HG02610 (cell line): ENCODE measurements around the gene CRACDL.

Source experiments
- ATAC-seq: cut with Tn5 transposase; IDR thresholded peaks from one replicate; pipeline ENCODE4 v1.9.1; 2021; ENCODE audit warnings: mild to moderate bottlenecking, moderate library complexity; ENCODE audit not compliant: unreplicated experiment

The CRACDL gene

GRCh38 chr2:98782570-98782969, 153.5 kb downstream of the CRACDL start:
- ATAC-seq: no peak

- ATAC-seq: no peak
These were observed 154.2 kb downstream of the CRACDL start for GRCh38 chr2:98781822-98782221.

- ATAC-seq: no peak
These were observed 157.1 kb downstream of the CRACDL start for GRCh38 chr2:98778741-98779483.

- no peak for ATAC-seq
These were observed 157.9 kb downstream of the CRACDL start for GRCh38 chr2:98778151-98778550.

DNA sequence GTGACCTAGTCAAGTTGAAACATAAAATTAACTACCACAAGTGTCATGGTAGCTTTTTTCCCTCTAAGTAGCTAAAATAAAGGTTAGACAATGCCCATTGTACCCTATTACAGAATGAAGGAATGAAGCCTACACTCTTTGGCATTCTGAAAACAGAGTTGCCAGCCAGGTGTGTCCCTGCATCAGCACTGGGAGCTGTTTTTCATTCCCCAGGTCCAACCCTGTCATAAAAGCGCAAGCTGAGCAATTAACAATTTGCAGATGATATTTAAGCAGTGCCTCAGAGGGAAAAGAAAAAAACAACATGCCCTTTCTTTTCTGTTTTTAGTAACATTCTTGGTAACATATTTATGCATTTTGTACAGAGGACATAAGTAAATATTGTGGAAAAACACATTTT, 158.3 kb downstream of the CRACDL start:
- no peak for ATAC-seq

- ATAC-seq: no peak
These were observed 158.9 kb downstream of the CRACDL start for GRCh38 chr2:98777076-98777475.

DNA sequence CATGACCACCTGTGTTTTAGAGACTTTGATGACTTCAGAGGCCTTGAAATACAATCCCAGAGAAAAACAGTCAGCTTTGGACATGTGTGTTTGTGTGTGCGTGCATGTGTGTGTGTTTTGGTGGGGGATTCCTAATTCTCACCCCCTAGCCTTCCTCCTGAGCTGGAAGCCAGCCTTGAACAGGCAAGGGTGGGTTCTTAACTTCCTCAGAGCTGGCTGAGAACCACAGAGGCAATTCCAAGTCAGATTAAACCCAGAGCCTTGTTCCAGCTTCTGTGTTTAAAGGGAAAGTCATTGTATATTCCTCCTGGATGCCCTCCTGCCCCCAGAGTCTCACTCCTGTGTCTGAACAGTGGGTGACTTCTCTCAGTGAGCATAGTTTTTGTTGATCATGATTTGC, 159.9 kb downstream of the CRACDL start:
- ATAC-seq: no peak

GRCh38 chr2:98775146-98775986, 160.7 kb downstream of the CRACDL start:
- ATAC-seq: no peak

DNA sequence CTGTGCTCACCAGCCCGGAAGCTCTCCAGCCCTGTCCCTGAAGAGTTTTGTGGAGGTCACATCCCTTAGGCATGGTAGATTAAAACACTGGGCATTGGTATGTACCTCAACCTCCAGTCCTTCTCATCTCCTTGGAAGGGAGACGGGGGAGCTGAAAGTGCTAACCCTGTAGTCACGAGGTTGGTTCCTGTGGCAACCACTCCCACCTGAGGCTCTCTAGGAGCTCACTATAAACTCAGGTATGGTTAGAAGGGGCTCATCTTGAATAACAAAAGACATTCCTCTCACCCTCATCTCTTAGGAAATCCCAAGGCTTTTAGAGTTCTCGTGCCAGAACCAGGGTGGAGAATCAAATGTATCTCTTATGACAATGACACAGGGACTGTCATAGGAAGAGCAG, 162.1 kb downstream of the CRACDL start:
- no peak for ATAC-seq

DNA sequence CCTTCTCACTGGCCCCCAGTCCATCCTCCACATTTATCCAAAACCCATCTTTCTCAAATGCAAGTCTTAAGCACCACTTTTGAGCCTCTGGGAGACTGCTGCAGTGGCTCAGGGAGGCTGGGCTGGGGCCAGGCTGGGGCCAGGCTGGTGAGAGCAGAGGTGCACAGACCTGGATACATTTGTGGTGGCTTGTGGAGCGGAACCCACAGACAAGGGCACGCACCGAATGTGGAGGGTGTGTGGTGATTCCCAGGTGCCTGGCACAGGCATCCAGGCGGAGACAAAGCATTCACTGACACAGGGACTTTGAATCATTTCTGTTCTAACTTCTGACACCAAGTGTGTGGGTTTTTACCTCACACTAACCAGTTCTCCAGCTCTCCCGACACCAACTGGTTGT, 162.9 kb downstream of the CRACDL start:
- ATAC-seq: no peak

DNA sequence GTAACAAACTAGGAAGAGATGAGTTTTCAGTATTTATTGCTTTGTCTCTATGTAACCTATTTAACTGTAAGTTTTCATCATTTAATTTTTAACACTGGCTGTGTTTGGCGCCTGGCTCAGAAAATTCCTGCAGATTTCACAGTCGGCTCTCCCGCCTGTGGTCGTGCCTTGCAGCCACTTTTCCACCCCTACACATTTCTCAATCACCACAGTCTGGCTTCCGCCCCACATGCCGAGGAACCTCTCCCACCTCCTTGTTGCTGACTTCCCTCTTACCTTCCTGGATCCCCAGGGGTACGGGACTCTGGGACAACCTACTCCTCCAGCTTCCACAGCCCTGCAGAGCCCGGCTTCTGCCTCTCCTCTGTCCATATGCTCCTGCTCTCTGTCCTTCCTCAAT, 163.5 kb downstream of the CRACDL start:
- ATAC-seq: no peak

DNA sequence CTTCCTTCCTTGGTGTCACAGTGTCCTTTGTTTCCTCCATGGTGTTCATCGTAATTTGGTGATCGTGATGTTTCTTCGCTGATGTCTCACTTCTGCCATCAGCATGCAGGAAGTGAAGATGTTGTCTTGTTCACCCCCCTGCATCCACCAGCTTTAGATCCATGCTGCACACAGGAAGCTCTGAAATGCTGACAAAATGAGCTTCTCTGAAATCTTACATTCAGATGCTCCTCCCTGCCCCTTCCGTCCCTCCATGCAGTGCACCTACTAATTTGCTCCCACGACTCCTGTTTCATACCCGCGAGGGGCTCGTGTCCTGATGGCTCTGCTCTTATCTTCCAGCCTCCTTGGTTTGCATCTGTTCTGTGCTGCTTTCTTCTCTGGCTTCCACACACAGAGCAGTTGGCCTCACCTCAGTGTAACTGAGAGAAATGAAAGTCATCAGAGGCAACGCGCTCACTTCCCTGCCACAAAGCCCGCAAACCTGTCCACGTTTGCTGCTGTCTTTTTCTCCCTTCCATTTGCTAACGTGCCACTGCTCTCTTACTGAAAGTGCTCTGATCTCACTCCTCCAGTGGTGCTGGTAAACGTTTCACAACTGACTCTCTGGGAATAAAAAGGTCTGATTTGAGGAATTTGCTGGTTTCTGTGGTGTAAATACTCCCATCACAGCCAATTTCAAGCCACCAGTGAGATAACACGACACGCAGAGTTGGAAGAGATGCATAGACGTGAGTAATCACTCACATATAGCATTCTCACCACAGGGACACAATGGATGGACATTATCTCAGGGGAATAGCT, 164.1 kb downstream of the CRACDL start:
- ATAC-seq: no peak

- no peak for ATAC-seq
These were observed 164.8 kb downstream of the CRACDL start for GRCh38 chr2:98771264-98771663.

- ATAC-seq: no peak
These were observed 166.2 kb downstream of the CRACDL start for GRCh38 chr2:98769784-98770183.

- no peak for ATAC-seq
These were observed 166.9 kb downstream of the CRACDL start for GRCh38 chr2:98769114-98769476.

DNA sequence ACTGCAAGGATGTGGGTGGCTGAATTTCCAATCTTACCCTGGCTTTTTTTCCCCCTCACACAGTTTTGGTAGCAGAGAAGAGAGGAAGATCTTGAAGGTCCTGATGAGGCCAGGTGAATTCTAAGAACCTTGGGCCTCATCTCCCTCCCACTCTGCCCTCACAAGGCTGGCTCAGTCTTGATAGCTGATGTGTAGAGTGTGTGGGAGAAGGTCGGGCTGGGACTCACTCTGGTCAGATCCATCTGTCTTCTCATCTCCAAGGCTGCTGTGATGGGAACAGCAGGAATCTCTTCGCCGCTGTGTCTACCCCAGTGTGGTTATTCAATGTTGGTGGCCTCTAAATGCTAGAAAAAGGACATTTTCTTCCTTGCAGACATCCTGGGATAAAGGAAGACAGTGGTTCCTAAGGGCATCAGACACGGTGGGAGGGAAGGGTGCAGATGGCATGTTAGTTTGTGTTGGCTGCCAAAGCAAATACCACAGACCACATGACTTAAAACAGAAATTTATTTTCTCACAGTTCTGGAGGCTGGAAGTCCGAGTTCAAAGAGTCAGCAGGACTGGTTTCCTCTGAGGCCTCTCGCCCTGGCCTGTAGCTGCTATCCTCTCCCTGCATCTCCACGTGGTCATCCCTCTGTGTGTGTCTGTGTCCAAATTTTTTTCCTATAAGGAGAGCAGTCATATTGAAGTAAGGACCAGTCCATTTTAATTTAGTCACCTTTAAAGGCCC, 167.5 kb downstream of the CRACDL start:
- no peak for ATAC-seq

DNA sequence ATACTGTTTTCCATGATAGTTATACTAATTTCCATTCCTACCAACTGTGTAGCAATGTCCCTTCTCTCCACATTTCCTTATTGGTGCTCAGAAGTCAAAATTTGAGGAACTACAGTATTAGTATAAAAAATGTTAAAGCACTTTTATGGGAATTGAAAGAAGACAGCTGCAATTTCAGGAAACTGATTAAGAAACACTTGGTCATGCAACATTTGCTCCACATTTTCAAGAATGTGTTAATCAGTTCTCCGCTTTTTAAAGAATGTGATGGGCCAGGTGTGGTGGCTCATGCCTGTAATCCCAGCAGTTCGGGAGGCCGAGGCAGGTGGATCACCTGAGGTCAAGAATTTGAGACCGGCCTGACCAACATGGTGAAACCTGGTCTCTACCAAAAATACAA, 171.5 kb downstream of the CRACDL start:
- ATAC-seq: no peak

- no peak for ATAC-seq
These were observed 172.6 kb downstream of the CRACDL start for GRCh38 chr2:98763209-98763951.

DNA sequence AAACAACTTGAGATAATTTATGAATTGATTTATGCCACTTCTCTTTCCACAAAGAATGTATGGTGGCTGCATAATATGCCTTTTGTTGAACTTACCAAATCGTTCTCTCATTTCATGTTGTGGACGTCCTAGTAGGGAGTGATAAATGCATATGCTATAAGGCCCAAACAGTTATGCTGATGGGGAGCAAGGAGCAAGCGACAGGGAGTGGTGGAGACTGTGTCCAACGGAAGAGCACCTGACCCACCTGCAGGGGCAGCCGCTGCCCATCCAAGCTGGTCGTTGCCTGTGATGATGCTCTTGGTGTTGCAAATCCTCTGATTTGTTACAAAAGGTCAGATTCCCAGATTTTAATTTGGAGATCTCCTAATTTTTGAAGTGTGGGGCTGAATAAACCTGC, 174.1 kb downstream of the CRACDL start:
- no peak for ATAC-seq

DNA sequence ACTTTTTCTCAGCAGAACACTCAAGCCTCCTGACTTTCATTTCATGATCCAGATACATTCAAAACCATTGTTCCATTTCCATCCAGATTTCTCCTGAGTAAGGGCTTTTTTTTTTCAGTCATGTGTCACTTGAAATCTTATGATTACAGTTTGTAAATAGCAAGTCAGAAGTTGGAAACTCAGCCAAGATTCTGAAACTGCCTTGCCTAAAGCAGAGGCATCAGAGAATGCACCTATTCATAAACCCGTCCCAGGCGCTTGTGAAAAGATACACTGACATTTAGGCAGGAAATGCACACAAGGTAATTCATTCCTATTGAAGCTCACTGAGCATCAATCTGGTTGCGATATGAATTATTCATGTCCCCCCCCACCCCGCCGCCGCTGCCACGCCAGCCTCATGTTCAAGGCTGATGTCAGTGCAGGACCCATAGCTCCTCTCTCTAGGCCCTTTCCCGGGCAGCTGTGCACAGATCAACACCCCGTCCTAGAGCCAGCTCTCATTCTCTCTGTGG, 174.7 kb downstream of the CRACDL start:
- ATAC-seq: no peak
